NCI-H2029 treated with DMSO at 0.1 percent for 48 hours (cell line): Measurements from ENCODE around the gene ATP10D.

Source experiments
- DNase-seq: peaks from one replicate; lab custom pipeline; 2025; lab: John Stamatoyannopoulos, UW

ATP10D gene

GRCh38 chr4:47590325-47590724 lies 105.2 kb downstream of the ATP10D start:
- no peak for DNase-seq

GRCh38 chr4:47597696-47598095 lies 112.6 kb downstream of the ATP10D start:
- DNase-seq: no peak

DNA sequence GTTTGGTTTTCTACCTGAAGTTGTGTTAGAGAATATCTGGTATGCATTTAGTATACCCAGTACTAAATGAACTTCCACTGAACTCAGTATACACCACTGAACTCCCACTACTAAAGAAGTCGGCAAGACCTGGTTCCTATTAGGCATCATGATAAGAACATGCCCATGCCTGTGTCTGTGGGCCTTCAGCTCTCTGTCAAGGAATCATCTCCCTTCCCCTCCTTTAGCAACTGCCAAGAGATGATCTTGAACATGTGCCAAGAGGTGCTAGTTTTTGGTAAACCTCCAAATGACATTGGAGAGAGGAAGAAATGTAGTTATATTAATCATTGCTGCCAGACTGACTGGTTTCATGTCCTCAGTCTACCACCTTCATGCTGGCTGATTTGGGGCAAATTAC lies 113.2 kb downstream of the ATP10D start:
- DNase-seq: no peak

- no peak for DNase-seq
Observed at GRCh38 chr4:47598896-47599295, 113.8 kb downstream of the ATP10D start.

DNA sequence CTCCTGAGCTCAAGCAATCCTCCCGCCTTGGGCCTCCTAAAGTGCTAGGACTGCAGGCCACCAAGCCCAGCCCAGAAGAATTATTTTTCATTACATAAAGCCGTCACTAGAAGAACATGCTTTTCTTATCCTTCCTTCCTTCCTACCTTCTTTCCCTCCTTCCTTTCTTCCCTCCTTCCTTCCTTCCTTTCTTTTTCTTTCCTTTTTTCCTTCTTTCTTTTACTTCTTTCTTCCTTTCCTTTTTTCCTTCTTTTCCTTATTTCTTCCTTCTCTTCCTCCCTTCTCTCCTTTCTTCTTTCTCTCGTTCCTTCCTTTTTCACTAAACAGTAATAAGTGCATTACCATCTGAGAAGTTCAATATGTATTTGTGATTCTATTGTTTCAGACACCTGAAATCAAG lies 121.4 kb downstream of the ATP10D start:
- no peak for DNase-seq

- DNase-seq: no peak
Observed at GRCh38 chr4:47612116-47613023, 127.3 kb downstream of the ATP10D start.

DNA sequence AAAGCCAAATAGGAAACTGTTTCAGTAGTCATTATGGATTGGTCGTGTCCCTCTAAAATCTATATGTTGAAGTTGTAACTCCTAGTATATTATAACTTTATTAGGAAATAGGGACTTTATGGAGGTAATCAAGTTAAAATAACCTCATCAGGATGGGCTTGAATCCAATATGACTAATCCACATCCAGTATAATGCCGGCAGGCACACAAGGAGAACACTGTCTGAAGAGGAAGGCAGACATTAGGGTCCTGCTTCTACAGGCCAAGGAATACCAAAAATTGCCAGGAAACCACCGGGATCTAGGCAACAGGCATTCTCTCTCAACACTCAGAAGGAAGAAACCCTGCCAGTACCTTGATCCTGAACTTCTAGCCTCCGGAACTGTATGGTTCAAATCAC lies 130.3 kb downstream of the ATP10D start:
- no peak for DNase-seq

DNA sequence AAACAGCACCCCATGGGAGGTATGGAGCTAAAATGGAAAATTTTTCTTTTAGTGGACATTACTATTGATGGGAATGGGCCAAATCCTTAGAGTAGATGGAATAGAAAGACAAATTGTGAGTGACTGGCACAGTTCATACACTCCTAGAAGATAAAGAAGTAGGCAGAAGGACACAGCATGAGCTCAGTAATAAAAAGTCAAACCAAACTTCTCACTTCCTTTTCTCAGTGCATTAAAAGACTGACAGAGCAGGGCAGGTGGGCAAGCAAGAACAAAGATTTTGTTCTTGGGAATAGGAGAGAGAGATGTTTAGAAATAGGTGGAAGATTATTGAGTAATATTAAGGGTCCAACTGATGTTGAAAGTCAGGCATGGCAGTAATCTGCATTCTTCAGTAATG lies 132.5 kb downstream of the ATP10D start:
- DNase-seq: no peak

- DNase-seq: no peak
Observed at GRCh38 chr4:47619691-47620090, 134.6 kb downstream of the ATP10D start.

DNA sequence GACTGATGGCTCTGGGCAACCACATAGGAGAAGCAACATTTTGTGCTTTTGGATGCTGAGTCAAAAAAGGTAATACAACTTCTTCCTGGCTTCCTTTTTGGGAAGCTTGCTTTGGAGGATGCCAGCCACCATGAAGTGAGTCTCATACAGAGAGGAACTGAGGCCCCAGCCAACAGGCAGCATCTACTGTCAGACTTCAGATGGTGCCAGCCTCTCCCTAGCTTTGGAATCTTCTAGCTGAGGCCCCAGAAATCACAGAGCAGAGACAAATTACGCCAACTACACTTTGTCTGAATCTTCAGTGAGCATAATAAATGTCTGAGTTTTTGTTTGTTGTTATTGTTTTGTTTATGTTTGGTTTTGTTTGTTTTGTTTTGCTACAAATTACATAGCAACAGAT lies 136.1 kb downstream of the ATP10D start:
- no peak for DNase-seq

DNA sequence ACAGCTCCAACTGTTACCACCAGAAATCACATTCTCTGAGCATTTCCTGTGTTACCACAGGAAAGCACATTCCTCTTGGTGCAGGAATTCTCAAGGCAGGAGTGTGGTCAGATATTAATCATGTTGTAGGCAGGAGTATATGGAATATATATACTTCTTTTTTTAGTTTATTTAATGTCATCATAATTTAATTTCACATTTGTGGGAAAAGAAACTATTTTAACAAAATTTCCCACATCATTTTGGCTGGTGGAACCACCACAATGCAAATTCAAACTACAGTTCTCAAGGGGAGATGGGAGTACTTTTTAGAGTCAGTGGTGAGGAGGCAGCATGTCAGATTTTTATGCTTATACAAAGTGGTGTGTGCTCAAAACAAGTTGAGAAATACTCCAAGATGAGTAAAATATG lies 139.0 kb downstream of the ATP10D start:
- no peak for DNase-seq

DNA sequence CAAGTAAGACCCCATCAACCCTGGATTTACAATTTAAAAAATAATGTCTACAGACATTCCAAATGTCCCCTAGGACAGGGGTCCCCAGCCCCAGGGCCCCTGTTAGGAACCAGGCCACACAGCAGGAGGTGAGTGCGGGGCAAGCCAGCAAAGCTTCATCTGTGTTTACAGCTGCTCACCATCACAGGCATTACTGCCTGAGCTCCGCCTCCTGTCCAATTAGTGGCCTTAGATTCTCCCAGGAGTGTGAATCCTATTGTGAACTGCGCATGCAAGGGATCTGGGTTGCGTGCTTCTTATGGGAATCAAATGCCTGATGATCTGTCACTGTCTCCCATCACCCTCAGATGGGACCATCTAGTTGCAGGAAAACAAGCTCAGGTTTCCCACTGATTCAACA lies 146.1 kb downstream of the ATP10D start:
- no peak for DNase-seq

GRCh38 chr4:47639531-47639930 lies 154.5 kb downstream of the ATP10D start:
- no peak for DNase-seq

GRCh38 chr4:47640911-47641310 lies 155.8 kb downstream of the ATP10D start:
- DNase-seq: no peak

DNA sequence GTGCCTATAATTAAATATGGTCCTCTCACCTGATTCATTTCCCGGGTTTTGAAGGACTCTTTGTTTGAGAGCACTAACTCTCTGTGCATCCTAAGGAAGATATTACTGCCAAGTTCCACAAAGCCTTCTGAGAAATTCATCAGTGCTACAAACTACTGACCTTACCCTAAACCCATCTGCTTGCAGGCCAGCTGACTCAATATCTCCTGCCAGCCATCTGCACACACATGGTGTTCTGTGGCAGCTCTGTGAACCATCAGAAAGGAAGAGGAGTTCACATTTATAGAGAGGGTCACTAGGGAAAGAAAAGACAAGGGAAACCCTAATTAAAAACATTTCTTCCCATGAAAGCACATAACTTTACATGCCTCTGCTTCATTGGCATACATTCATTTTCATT lies 156.7 kb downstream of the ATP10D start:
- no peak for DNase-seq

DNA sequence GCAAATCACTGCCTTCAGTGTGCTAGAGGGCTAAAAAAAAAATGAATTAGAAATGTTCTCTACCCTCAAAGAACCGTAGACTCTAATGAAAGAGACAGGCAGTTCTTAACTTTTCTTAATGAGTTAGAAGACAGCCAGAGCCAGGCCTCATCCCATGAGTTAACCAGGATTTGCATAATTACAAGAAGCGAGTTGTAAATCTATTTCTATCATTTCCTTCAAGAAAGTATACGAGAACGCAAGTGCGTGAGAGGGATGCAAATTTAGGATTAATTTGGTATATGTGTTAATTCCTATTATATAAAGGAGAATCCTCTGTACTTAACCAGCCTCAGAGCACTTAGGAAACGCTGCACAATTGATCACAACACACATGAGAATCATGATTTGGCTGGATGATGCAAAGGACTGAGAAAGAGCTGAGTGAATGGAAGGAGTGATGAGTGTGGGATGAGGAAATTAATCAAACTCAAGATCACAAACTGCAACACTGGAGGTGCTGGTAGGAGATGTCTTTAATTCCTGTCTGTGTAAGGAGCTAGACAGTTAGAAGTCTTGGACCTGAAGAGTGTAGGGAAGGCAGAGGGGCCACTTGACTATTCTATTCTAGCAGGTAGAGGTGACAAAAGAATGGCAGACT lies 157.2 kb downstream of the ATP10D start:
- DNase-seq: no peak
